ENCODE measurements around the gene BMS1. TPM values are rescaled to one million over a fixed set of nuclear protein-coding genes. Genes with fewer than 3 reads are reported as not detected.

Gene BMS1
- total RNA-seq, 4 donors from 2014 or later, result 11.5 to 17.4 (median 16.7) TPM

GRCh38 chr10:42781893-42782445, 626 bp upstream of the BMS1 start:
- Histone ChIP-seq H3K9me3 (no peaks in the 10 kb centered on the region), H3K4me1 (peaks cover 0 to 21% (median 10%) of the 10 kb centered on the region in 3 donors), H3K27ac (peak overlapping the region; percentile 89 to 93 (median 91)), H3K36me3 (peaks cover 0 to 29% (median 11%) of the 10 kb centered on the region in 3 donors), H3K4me3 (peak overlapping the region; percentile 50 to 88 (median 81)), H3K27me3 (peaks cover 0 to 9% (median 0%) of the 10 kb centered on the region in 4 donors)
- TF ChIP-seq CTCF (IDR thresholded peaks at IDR 0.05) (no peak), POLR2A (IDR thresholded peaks at IDR 0.05) (no peak)
- intact Hi-C loops (cut with DNase I), result no loop called here
- WGBS, 2 donors, result 31 to 35% methylated on average over 11 to 12 of the region's 18 CpGs
- no peak for DNase-seq

GRCh38 chr10:42783181-42783549, 570 bp downstream of the BMS1 start:
- peak overlapping the region; percentile 50 to 88 (median 81) for H3K4me3 ChIP-seq
- peak overlapping the region; percentile 89 to 93 (median 91) for H3K27ac ChIP-seq
- TF ChIP-seq CTCF (IDR thresholded peaks at IDR 0.05) (no peak), POLR2A (IDR thresholded peaks at IDR 0.05) (no peak)
- 1 to 2% methylated on average over 11 of the region's 11 CpGs for WGBS, 2 donors
- no peaks in the 10 kb centered on the region for H3K9me3 ChIP-seq
- peaks cover 0 to 21% (median 10%) of the 10 kb centered on the region in 3 donors for H3K4me1 ChIP-seq
- H3K27me3 ChIP-seq, result peaks cover 0 to 2% (median 0%) of the 10 kb centered on the region in 4 donors
- intact Hi-C loops (cut with DNase I), result no loop called here
- DNase-seq, result no peak
- peaks cover 0 to 41% (median 11%) of the 10 kb centered on the region in 3 donors for H3K36me3 ChIP-seq

GRCh38 chr10:42785759-42786158, 3.2 kb downstream of the BMS1 start:
- H3K4me3 ChIP-seq, result no peak overlapping the region
- TF ChIP-seq POLR2A (IDR thresholded peaks at IDR 0.05) (no peak), CTCF (IDR thresholded peaks at IDR 0.05) (no peak)
- H3K4me1 ChIP-seq, result peaks cover 0 to 21% (median 10%) of the 10 kb centered on the region in 3 donors
- no peak overlapping the region for H3K27ac ChIP-seq
- intact Hi-C loops (cut with DNase I), result no loop called here
- H3K9me3 ChIP-seq, result no peaks in the 10 kb centered on the region
- H3K36me3 ChIP-seq, result peaks cover 7 to 67% (median 21%) of the 10 kb centered on the region in 3 donors
- DNase-seq, result no peak
- 80 to 83% methylated on average over 6 of the region's 6 CpGs for WGBS, 2 donors
- H3K27me3 ChIP-seq, result no peaks in the 10 kb centered on the region

GRCh38 chr10:42790835-42791234, 8.2 kb downstream of the BMS1 start:
- DNase-seq, result no peak
- H3K27me3 ChIP-seq, result no peaks in the 10 kb centered on the region
- no peak overlapping the region for H3K4me3 ChIP-seq
- TF ChIP-seq CTCF (IDR thresholded peaks at IDR 0.05) (no peak), POLR2A (IDR thresholded peaks at IDR 0.05) (no peak)
- no peak overlapping the region for H3K27ac ChIP-seq
- no peaks in the 10 kb centered on the region for H3K4me1 ChIP-seq
- intact Hi-C loops (cut with DNase I), result no loop called here
- peaks cover 8 to 100% (median 38%) of the 10 kb centered on the region in 3 donors for H3K36me3 ChIP-seq
- H3K9me3 ChIP-seq, result no peaks in the 10 kb centered on the region
- 83 to 89% methylated on average over 3 of the region's 3 CpGs for WGBS, 2 donors

- WGBS, 2 donors, result 84 to 88% methylated on average over 2 of the region's 2 CpGs
These were observed 13.1 kb downstream of the BMS1 start for GRCh38 chr10:42795701-42796100.

More at GRCh38 chr10:42795701-42796100, 13.1 kb downstream of the BMS1 start:
- Histone ChIP-seq H3K4me3 (no peak overlapping the region), H3K27ac (no peak overlapping the region), H3K27me3 (no peaks in the 10 kb centered on the region), H3K36me3 (peaks cover 16 to 100% (median 57%) of the 10 kb centered on the region in 3 donors), H3K9me3 (no peaks in the 10 kb centered on the region), H3K4me1 (no peaks in the 10 kb centered on the region)
- intact Hi-C loops (cut with DNase I), result no loop called here
- DNase-seq, result no peak
- TF ChIP-seq POLR2A (IDR thresholded peaks at IDR 0.05), result no peak
